Heart left ventricle (tissue), 13 donors: ENCODE measurements around the gene SYNDIG1.

Source experiments
- POLR2A ChIP-seq, 2 donors: fragments of 450-650 bp; IDR thresholded peaks; one replicate each; pipeline ENCODE4 v1.6.1; 2017; ENCODE audit warnings: antibody characterized with exemption in 2 of 2, mild to moderate bottlenecking in 2 of 2, moderate library complexity in 2 of 2
- TF ChIP-seq, protein P1 (sequence below), 12 donors: fragments of 200-600 bp; sonication (generic) in 4 of 12; IDR thresholded peaks; one replicate each; pipeline versions ENCODE4 v1.5.0 to v1.8.0; 2018 to 2022; ENCODE audit warnings: antibody characterized with exemption in 12 of 12, mild to moderate bottlenecking in 5 of 12
- donor health status: ischemic (EF 13 %, LVEDD 7.1; RV severe dilation, severe dysfunction).
- donor health status: DM: no; HTN: yes; CAD: no.
- donor health status: DM: no; HTN: no; CAD: no.
- donor health status: ischemic (EF 25% LVEDD 6.9; RV normal size, moderate dysfunction).
- donor health status: ischemic (EF 25% LVEDD 5.7; RV mildly dilated, moderate dysfunction).
- donor health status: ischemic (EF 35%, LVEDD 5.7; RV mildly dilated, moderate dysfunction).
- donor health status: nonischemic (EF 11% LVEDD 7.7; RV severe dilation, severe dysfunction).
- donor health status: DM: yes; HTN: yes; CAD: no.
- donor health status: PGD.
- donor health status: ischemic (EF 29% LVEDD 5.4; RV normal size, mild dysfunction).
- donor health status: nonischemic (EF 23%, LVEDD 6.1; RV moderate dilation, normal function).

DNA sequence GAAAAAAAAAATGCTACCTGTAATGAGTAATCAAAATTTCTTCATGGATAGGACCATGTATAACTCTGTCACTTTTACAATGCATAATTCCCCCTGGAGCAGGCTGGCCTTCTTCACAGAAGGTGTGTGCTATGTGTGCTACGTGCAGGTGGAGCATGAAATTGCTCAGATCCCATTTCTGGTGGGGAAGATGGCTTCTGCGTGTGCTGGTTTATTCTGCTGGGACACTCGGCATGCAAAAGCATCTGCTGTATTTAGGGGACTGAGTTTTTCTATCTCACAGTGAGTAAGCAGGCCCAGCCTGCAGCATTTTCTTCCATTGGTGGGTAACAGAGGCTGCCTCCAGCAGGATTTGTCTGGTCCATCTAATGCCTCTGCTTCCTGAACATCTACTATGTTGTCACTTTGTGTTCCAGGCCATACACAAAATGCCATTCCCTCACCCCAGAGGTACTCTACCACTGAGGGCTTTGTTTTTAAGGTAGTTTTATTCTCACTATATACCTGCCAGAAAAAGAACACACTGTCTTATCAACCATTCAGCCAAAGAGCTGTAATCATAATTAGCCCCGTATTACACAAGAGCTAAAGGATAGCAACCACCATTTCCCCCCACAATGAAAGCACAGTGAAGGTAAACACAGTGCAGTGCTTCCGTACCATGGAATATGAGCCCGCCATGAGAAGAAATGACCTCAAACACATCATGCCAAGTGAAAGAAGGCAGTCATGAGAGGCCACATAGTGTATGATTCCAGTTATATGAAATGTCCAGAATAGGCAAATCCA is 62.4 kb downstream of the SYNDIG1 start:
- TF ChIP-seq, protein P1, sequence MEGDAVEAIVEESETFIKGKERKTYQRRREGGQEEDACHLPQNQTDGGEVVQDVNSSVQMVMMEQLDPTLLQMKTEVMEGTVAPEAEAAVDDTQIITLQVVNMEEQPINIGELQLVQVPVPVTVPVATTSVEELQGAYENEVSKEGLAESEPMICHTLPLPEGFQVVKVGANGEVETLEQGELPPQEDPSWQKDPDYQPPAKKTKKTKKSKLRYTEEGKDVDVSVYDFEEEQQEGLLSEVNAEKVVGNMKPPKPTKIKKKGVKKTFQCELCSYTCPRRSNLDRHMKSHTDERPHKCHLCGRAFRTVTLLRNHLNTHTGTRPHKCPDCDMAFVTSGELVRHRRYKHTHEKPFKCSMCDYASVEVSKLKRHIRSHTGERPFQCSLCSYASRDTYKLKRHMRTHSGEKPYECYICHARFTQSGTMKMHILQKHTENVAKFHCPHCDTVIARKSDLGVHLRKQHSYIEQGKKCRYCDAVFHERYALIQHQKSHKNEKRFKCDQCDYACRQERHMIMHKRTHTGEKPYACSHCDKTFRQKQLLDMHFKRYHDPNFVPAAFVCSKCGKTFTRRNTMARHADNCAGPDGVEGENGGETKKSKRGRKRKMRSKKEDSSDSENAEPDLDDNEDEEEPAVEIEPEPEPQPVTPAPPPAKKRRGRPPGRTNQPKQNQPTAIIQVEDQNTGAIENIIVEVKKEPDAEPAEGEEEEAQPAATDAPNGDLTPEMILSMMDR (IDR thresholded peaks at IDR 0.05) = no peak
- TF ChIP-seq POLR2A (IDR thresholded peaks at IDR 0.05) = no peak
